HEK293 (cell line): ENCODE data around the gene CTDSP1.
A peak's percentile ranks its signal among the peaks of the same experiment; 100 is the strongest.

ENCODE experiments used
- CTCF ChIA-PET: fragments of 350-600 bp; formaldehyde crosslinking; extraction: SDS; loops from one replicate; lab custom pipeline; 2021; ENCODE audit warnings: antibody characterized with exemption; lab: Yijun Ruan, JAX
- POLR2A ChIA-PET: fragments of 300-600 bp; formaldehyde crosslinking; extraction: SDS; loops from one replicate; lab custom pipeline; 2020; ENCODE audit warnings: antibody characterized with exemption, inconsistent platforms; lab: Yijun Ruan, JAX
- H3K27ac ChIP-seq: fragments of 200-500 bp; sonication (Bioruptor generic); 2 replicates; pipeline ENCODE4 v1.5.1; 2014; ENCODE audit warnings: low read depth, low read length, control low read depth, inconsistent platforms; ENCODE audit errors: extremely low read depth
- H3K36me3 ChIP-seq, 2 experiments: fragments of 200-500 bp in 1 of 2; sonication (Bioruptor generic) in 1 of 2; 1 replicate in 1 of 2; 2 replicates in 1 of 2; pipeline ENCODE4 v1.5.1; 2014 to 2017; ENCODE audit warnings: inconsistent platforms in 2 of 2, low read length in 2 of 2; ENCODE audit not compliant: control insufficient read depth in 2 of 2, insufficient read depth in 1 of 2
- H3K4me1 ChIP-seq: fragments of 200-500 bp; sonication (Bioruptor generic); 2 replicates; pipeline ENCODE4 v1.5.1; 2014; ENCODE audit warnings: mild to moderate bottlenecking, low read length, inconsistent platforms; ENCODE audit not compliant: control insufficient read depth, insufficient read depth
- H3K4me3 ChIP-seq: 2 replicates; pipeline ENCODE4 v1.5.1; 2011; ENCODE audit warnings: low read depth, mild to moderate bottlenecking, control low read depth, low read length, moderate library complexity
- H3K9me3 ChIP-seq: fragments of 200-500 bp; sonication (Bioruptor generic); 2 replicates; pipeline ENCODE4 v1.5.1; 2014; ENCODE audit warnings: low read depth, low read length, inconsistent platforms; ENCODE audit not compliant: control insufficient read depth, insufficient read depth
- GLIS1 ChIP-seq: fragments of 450-650 bp; formaldehyde crosslinking; IDR thresholded peaks from 2 replicates; pipeline ENCODE4 v1.5.1; 2016; ENCODE audit warnings: missing biosample characterization, missing genetic modification characterization
- GLIS2 ChIP-seq: fragments of 450-650 bp; formaldehyde crosslinking; IDR thresholded peaks from 2 replicates; pipeline ENCODE4 v1.5.1; 2016; ENCODE audit warnings: missing biosample characterization, missing genetic modification characterization
- KLF1 ChIP-seq: fragments of 450-650 bp; formaldehyde crosslinking; IDR thresholded peaks from 2 replicates; pipeline ENCODE4 v1.5.1; 2016; ENCODE audit warnings: missing biosample characterization, missing genetic modification characterization
- KLF10 ChIP-seq: fragments of 450-650 bp; IDR thresholded peaks from 2 replicates; pipeline ENCODE4 v1.5.1; 2018; ENCODE audit warnings: missing biosample characterization, mild to moderate bottlenecking, missing genetic modification characterization
- SP3 ChIP-seq: fragments of 450-650 bp; formaldehyde crosslinking; IDR thresholded peaks from 2 replicates; pipeline ENCODE4 v1.5.1; 2016; ENCODE audit warnings: missing biosample characterization, missing genetic modification characterization
- ZBTB7A ChIP-seq: fragments of 450-650 bp; formaldehyde crosslinking; IDR thresholded peaks from 2 replicates; pipeline ENCODE4 v1.5.1; 2016; ENCODE audit warnings: low read depth, missing biosample characterization, missing genetic modification characterization
- ZFP3 ChIP-seq: fragments of 450-650 bp; formaldehyde crosslinking; IDR thresholded peaks from 2 replicates; pipeline ENCODE4 v1.5.1; 2016; ENCODE audit warnings: low read depth, missing biosample characterization, missing genetic modification characterization
- ZNF121 ChIP-seq: fragments of 450-650 bp; formaldehyde crosslinking; IDR thresholded peaks from 2 replicates; pipeline ENCODE4 v1.5.1; 2016; ENCODE audit warnings: missing biosample characterization, missing genetic modification characterization
- ZNF394 ChIP-seq: fragments of 450-650 bp; formaldehyde crosslinking; IDR thresholded peaks from 2 replicates; pipeline ENCODE4 v1.5.1; 2016; ENCODE audit warnings: missing biosample characterization, missing genetic modification characterization, mild to moderate bottlenecking, moderate library complexity, borderline replicate concordance
- ZNF558 ChIP-seq: fragments of 450-650 bp; formaldehyde crosslinking; IDR thresholded peaks from 2 replicates; pipeline ENCODE4 v1.5.1; 2016; ENCODE audit warnings: missing biosample characterization, missing genetic modification characterization
- TF ChIP-seq, protein P1 (sequence below): fragments of 450-650 bp; formaldehyde crosslinking; conservative IDR thresholded peaks from 2 replicates; pipeline ENCODE4 v1.5.1; 2016; ENCODE audit warnings: low read depth, missing biosample characterization, missing genetic modification characterization
- TF ChIP-seq, protein P2 (sequence below): fragments of 450-650 bp; formaldehyde crosslinking; IDR thresholded peaks from 2 replicates; pipeline ENCODE4 v1.5.1; 2016; ENCODE audit warnings: missing biosample characterization, missing genetic modification characterization
- TF ChIP-seq, protein P3 (sequence below): sonication (generic); formaldehyde crosslinking; IDR thresholded peaks from 2 replicates; pipeline ENCODE4 v1.8.1; 2022; ENCODE audit warnings: mild to moderate bottlenecking, moderate library complexity, missing genetic modification reagents
- TF ChIP-seq, protein P4 (sequence below): fragments of 450-650 bp; formaldehyde crosslinking; IDR thresholded peaks from 2 replicates; pipeline ENCODE4 v1.5.1; 2016; ENCODE audit warnings: missing biosample characterization, missing genetic modification characterization
- TF ChIP-seq, protein P5 (sequence below): fragments of 450-650 bp; formaldehyde crosslinking; IDR thresholded peaks from 2 replicates; pipeline ENCODE4 v1.5.1; 2016; ENCODE audit warnings: missing biosample characterization, missing genetic modification characterization
- TF ChIP-seq, protein P6 (sequence below): fragments of 450-650 bp; formaldehyde crosslinking; IDR thresholded peaks from 2 replicates; pipeline ENCODE4 v1.5.1; 2016; ENCODE audit warnings: missing biosample characterization, missing genetic modification characterization, borderline replicate concordance
- TF ChIP-seq, protein P7 (sequence below): fragments of 450-650 bp; formaldehyde crosslinking; IDR thresholded peaks from 2 replicates; pipeline ENCODE4 v1.5.1; 2016; ENCODE audit warnings: missing biosample characterization, missing genetic modification characterization

Gene CTDSP1

DNA sequence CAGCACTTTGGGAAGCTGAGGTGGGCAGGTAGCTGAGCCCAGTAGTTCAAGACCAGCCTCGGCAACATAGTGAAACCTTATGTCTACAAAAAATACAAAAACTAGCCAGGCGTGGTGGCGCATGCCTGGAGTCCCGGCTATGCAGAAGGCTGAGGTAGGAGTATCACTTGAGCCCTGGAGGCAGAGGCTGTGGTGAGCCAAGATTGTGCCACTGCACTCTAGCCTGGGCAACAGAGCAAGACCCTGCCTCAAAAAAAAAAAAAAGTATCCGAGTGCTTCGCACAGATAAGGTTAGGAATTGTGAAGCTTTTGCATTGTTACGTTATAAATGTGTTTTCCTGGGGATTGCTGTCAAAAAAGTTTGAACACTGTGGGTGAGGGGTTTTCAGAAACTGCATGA lies 4.1 kb downstream of the CTDSP1 start:
- peaks cover 0 to 41% of the 10 kb centered on the region in 2 experiments; a peak in 1 of 3 replicates for H3K36me3 ChIP-seq
- CTCF ChIA-PET = interaction anchor here (0.6 to 0.9 kb wide), 3 partner anchors 62 to 733 kb away, joined by 3 to 10 read pairs (median 3); no protein-coding TSS in a partner anchor
- no peak overlapping the region for H3K4me3 ChIP-seq
- no peak overlapping the region for H3K27ac ChIP-seq
- TF ChIP-seq ZNF121 (tag by site-specific recombination) = peak; percentile 90
- no peak for TF ChIP-seq ZBTB7A
- TF ChIP-seq, protein P1, sequence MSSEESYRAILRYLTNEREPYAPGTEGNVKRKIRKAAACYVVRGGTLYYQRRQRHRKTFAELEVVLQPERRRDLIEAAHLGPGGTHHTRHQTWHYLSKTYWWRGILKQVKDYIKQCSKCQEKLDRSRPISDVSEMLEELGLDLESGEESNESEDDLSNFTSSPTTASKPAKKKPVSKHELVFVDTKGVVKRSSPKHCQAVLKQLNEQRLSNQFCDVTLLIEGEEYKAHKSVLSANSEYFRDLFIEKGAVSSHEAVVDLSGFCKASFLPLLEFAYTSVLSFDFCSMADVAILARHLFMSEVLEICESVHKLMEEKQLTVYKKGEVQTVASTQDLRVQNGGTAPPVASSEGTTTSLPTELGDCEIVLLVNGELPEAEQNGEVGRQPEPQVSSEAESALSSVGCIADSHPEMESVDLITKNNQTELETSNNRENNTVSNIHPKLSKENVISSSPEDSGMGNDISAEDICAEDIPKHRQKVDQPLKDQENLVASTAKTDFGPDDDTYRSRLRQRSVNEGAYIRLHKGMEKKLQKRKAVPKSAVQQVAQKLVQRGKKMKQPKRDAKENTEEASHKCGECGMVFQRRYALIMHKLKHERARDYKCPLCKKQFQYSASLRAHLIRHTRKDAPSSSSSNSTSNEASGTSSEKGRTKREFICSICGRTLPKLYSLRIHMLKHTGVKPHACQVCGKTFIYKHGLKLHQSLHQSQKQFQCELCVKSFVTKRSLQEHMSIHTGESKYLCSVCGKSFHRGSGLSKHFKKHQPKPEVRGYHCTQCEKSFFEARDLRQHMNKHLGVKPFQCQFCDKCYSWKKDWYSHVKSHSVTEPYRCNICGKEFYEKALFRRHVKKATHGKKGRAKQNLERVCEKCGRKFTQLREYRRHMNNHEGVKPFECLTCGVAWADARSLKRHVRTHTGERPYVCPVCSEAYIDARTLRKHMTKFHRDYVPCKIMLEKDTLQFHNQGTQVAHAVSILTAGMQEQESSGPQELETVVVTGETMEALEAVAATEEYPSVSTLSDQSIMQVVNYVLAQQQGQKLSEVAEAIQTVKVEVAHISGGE = no peak
- TF ChIP-seq ZNF558 (tag by site-specific recombination) = no peak
- TF ChIP-seq, protein P2, sequence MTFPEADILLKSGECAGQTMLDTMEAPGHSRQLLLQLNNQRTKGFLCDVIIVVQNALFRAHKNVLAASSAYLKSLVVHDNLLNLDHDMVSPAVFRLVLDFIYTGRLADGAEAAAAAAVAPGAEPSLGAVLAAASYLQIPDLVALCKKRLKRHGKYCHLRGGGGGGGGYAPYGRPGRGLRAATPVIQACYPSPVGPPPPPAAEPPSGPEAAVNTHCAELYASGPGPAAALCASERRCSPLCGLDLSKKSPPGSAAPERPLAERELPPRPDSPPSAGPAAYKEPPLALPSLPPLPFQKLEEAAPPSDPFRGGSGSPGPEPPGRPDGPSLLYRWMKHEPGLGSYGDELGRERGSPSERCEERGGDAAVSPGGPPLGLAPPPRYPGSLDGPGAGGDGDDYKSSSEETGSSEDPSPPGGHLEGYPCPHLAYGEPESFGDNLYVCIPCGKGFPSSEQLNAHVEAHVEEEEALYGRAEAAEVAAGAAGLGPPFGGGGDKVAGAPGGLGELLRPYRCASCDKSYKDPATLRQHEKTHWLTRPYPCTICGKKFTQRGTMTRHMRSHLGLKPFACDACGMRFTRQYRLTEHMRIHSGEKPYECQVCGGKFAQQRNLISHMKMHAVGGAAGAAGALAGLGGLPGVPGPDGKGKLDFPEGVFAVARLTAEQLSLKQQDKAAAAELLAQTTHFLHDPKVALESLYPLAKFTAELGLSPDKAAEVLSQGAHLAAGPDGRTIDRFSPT (tag by site-specific recombination) = no peak
- H3K4me1 ChIP-seq = peaks cover 7% of the 10 kb centered on the region; the same call in 1 of the 2 replicates
- POLR2A ChIA-PET = no interaction called here
- no peaks in the 10 kb centered on the region for H3K9me3 ChIP-seq

DNA sequence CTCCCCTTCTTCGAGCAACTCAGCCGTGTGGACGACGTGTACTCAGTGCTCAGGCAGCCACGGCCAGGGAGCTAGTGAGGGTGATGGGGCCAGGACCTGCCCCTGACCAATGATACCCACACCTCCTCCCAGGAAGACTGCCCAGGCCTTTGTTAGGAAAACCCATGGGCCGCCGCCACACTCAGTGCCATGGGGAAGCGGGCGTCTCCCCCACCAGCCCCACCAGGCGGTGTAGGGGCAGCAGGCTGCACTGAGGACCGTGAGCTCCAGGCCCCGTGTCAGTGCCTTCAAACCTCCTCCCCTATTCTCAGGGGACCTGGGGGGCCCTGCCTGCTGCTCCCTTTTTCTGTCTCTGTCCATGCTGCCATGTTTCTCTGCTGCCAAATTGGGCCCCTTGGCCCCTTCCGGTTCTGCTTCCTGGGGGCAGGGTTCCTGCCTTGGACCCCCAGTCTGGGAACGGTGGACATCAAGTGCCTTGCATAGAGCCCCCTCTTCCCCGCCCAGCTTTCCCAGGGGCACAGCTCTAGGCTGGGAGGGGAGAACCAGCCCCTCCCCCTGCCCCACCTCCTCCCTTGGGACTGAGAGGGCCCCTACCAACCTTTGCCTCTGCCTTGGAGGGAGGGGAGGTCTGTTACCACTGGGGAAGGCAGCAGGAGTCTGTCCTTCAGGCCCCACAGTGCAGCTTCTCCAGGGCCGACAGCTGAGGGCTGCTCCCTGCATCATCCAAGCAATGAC lies 4.8 kb downstream of the CTDSP1 start:
- POLR2A ChIA-PET = interaction anchor here (0.7 to 1.5 kb wide), 4 partner anchors 8 to 255 kb away, joined by 3 to 4 read pairs (median 4); partner anchors contain the start of genes BCS1L and ZNF142
- H3K36me3 ChIP-seq = peaks cover 0 to 41% of the 10 kb centered on the region in 2 experiments; a peak in 1 of 3 replicates
- CTCF ChIA-PET = interaction anchor here (0.5 to 1.3 kb wide), 6 partner anchors 8 to 732 kb away, joined by 3 to 10 read pairs (median 3); no protein-coding TSS in a partner anchor

More for the DNA sequence above, 4.8 kb downstream of the CTDSP1 start:
- H3K4me1 ChIP-seq = peaks cover 7% of the 10 kb centered on the region; the same call in 1 of the 2 replicates
- TF ChIP-seq, protein P3, sequence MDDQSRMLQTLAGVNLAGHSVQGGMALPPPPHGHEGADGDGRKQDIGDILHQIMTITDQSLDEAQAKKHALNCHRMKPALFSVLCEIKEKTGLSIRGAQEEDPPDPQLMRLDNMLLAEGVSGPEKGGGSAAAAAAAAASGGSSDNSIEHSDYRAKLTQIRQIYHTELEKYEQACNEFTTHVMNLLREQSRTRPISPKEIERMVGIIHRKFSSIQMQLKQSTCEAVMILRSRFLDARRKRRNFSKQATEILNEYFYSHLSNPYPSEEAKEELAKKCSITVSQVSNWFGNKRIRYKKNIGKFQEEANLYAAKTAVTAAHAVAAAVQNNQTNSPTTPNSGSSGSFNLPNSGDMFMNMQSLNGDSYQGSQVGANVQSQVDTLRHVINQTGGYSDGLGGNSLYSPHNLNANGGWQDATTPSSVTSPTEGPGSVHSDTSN (CRISPR knock-in tag) = no peak
- TF ChIP-seq, protein P4, sequence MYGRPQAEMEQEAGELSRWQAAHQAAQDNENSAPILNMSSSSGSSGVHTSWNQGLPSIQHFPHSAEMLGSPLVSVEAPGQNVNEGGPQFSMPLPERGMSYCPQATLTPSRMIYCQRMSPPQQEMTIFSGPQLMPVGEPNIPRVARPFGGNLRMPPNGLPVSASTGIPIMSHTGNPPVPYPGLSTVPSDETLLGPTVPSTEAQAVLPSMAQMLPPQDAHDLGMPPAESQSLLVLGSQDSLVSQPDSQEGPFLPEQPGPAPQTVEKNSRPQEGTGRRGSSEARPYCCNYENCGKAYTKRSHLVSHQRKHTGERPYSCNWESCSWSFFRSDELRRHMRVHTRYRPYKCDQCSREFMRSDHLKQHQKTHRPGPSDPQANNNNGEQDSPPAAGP (tag by site-specific recombination) = peak; percentile 52; the same call in 1 of the 2 replicates
- TF ChIP-seq, protein P5, sequence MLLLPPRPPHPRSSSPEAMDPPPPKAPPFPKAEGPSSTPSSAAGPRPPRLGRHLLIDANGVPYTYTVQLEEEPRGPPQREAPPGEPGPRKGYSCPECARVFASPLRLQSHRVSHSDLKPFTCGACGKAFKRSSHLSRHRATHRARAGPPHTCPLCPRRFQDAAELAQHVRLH (tag by site-specific recombination) = no peak
- peak; percentile 16; the same call in 1 of the 2 replicates for TF ChIP-seq SP3
- peak; percentile 35; the same call in 1 of the 2 replicates for TF ChIP-seq GLIS2 (tag by site-specific recombination)
- peak; percentile 14; the same call in 1 of the 2 replicates for TF ChIP-seq GLIS1 (tag by site-specific recombination)
- TF ChIP-seq, protein P6, sequence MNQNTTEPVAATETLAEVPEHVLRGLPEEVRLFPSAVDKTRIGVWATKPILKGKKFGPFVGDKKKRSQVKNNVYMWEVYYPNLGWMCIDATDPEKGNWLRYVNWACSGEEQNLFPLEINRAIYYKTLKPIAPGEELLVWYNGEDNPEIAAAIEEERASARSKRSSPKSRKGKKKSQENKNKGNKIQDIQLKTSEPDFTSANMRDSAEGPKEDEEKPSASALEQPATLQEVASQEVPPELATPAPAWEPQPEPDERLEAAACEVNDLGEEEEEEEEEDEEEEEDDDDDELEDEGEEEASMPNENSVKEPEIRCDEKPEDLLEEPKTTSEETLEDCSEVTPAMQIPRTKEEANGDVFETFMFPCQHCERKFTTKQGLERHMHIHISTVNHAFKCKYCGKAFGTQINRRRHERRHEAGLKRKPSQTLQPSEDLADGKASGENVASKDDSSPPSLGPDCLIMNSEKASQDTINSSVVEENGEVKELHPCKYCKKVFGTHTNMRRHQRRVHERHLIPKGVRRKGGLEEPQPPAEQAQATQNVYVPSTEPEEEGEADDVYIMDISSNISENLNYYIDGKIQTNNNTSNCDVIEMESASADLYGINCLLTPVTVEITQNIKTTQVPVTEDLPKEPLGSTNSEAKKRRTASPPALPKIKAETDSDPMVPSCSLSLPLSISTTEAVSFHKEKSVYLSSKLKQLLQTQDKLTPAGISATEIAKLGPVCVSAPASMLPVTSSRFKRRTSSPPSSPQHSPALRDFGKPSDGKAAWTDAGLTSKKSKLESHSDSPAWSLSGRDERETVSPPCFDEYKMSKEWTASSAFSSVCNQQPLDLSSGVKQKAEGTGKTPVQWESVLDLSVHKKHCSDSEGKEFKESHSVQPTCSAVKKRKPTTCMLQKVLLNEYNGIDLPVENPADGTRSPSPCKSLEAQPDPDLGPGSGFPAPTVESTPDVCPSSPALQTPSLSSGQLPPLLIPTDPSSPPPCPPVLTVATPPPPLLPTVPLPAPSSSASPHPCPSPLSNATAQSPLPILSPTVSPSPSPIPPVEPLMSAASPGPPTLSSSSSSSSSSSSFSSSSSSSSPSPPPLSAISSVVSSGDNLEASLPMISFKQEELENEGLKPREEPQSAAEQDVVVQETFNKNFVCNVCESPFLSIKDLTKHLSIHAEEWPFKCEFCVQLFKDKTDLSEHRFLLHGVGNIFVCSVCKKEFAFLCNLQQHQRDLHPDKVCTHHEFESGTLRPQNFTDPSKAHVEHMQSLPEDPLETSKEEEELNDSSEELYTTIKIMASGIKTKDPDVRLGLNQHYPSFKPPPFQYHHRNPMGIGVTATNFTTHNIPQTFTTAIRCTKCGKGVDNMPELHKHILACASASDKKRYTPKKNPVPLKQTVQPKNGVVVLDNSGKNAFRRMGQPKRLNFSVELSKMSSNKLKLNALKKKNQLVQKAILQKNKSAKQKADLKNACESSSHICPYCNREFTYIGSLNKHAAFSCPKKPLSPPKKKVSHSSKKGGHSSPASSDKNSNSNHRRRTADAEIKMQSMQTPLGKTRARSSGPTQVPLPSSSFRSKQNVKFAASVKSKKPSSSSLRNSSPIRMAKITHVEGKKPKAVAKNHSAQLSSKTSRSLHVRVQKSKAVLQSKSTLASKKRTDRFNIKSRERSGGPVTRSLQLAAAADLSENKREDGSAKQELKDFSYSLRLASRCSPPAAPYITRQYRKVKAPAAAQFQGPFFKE = no peak
- TF ChIP-seq ZNF394 (tag by site-specific recombination) = peak; percentile 64; the same call in 1 of the 2 replicates
- TF ChIP-seq KLF10 = no peak
- peak; percentile 31; the same call in 1 of the 2 replicates for TF ChIP-seq KLF1 (tag by site-specific recombination)
- no peak for TF ChIP-seq ZFP3 (tag by site-specific recombination)
- TF ChIP-seq, protein P7, sequence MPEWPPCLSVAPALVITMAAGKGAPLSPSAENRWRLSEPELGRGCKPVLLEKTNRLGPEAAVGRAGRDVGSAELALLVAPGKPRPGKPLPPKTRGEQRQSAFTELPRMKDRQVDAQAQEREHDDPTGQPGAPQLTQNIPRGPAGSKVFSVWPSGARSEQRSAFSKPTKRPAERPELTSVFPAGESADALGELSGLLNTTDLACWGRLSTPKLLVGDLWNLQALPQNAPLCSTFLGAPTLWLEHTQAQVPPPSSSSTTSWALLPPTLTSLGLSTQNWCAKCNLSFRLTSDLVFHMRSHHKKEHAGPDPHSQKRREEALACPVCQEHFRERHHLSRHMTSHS (tag by site-specific recombination) = no peak
- no peak overlapping the region for H3K27ac ChIP-seq
- no peaks in the 10 kb centered on the region for H3K9me3 ChIP-seq
- H3K4me3 ChIP-seq = no peak overlapping the region
